ENCODE results near the gene CMIP.

DNA sequence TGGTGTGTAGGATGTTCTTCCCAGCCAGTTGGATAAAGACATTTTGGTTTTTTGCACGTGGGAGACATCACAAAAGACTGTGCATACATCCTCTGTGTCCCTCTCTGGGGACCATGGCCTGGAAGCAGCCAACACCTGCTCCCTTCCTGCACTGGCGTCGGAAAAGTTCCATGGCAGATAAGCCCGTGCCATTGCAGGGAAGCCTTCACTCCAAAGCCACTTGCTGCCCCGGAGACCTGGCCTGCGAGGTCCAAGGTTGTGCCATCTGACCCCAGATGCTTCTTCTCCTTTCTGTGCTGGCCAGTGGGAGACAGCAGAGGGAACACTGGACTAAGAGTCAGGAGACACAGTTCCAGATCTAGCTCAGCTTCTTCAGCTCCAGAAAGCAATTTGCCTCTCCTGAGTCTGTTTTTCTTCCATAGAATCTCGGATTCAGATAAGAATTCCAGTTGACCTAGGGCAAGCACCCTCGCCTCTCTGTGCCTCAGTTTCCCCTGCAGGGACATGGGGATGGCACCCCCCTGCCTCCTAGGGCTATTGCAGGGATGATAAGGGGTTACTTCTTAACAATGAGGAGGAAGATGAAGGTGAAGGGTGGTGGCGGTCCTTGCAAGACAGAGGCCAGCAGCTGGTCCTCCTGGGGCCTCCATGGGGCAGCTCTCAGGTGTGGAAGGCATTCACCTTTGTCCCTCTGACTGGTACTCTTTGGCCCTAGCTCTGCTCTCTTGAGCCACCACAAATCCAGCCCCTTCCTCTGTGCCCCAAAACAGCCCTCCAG, 134.2 kb downstream of the CMIP start:
- TF ChIP-seq, protein P1, sequence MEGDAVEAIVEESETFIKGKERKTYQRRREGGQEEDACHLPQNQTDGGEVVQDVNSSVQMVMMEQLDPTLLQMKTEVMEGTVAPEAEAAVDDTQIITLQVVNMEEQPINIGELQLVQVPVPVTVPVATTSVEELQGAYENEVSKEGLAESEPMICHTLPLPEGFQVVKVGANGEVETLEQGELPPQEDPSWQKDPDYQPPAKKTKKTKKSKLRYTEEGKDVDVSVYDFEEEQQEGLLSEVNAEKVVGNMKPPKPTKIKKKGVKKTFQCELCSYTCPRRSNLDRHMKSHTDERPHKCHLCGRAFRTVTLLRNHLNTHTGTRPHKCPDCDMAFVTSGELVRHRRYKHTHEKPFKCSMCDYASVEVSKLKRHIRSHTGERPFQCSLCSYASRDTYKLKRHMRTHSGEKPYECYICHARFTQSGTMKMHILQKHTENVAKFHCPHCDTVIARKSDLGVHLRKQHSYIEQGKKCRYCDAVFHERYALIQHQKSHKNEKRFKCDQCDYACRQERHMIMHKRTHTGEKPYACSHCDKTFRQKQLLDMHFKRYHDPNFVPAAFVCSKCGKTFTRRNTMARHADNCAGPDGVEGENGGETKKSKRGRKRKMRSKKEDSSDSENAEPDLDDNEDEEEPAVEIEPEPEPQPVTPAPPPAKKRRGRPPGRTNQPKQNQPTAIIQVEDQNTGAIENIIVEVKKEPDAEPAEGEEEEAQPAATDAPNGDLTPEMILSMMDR (IDR thresholded peaks at IDR 0.05), result no peak
- no peak for TF ChIP-seq POLR2A (IDR thresholded peaks at IDR 0.05)
